Left lung (tissue), 10 donors: Measurements from ENCODE around the gene SLC25A46. TPM values are rescaled to one million over a fixed set of nuclear protein-coding genes. Genes with fewer than 3 reads are reported as not detected.

ENCODE experiments used
- ATAC-seq: fragments of 200-7000 bp; cut with Tn5 transposase; one replicate; pipeline ENCODE4 v1.9.1; 2020; ENCODE audit warnings: moderate library complexity
- DNase-seq, 4 donors: peaks; one replicate each; pipeline ENCODE4 v3.0.0-alpha.2; 2013 to 2020
- H3K27ac ChIP-seq, 2 donors: fragments of 200-600 bp; sonication (generic) in 1 of 2; one replicate each; pipeline versions ENCODE4 v1.5.0 to v1.8.0; 2020 to 2021
- H3K27me3 ChIP-seq, 2 donors: fragments of 200-600 bp; sonication (generic) in 1 of 2; one replicate each; pipeline versions ENCODE4 v1.5.0 to v1.8.0; 2020 to 2021
- H3K36me3 ChIP-seq, 2 donors: fragments of 200-600 bp; sonication (generic) in 1 of 2; one replicate each; pipeline versions ENCODE4 v1.5.0 to v1.8.0; 2020 to 2021
- H3K4me1 ChIP-seq, 2 donors: fragments of 200-600 bp; one replicate each; pipeline ENCODE4 v1.8.0; 2021
- H3K4me3 ChIP-seq, 2 donors: fragments of 200-600 bp; sonication (generic) in 1 of 2; one replicate each; pipeline versions ENCODE4 v1.5.0 to v1.8.0; 2020 to 2021; ENCODE audit warnings: mild to moderate bottlenecking in 1 of 2
- H3K9me3 ChIP-seq, 2 donors: fragments of 200-600 bp; sonication (generic) in 1 of 2; one replicate each; pipeline versions ENCODE4 v1.5.0 to v1.8.0; 2020 to 2021
- intact Hi-C, 2 donors: fragments of 100-400 bp; cut with DNase I; formaldehyde crosslinking; loops; one replicate each; pipeline versions ENCODE4 v1.11.2 to v1.14.2; 2022
- polyA plus RNA-seq, 6 donors: library from polyadenylated mRNA; unstranded; fragments of 120-200 nt; gene quantifications; one replicate each; pipeline ENCODE4 v1.2.1, GENCODE V29; 2013; ENCODE audit not compliant: insufficient read length in 6 of 6
- total RNA-seq, 2 donors: library from RNA; stranded (reverse); fragmentation: NEBNext Ultra II Directional; extraction: Animal tissue kit (Norgen Biotek cat#: 25700); gene quantifications; one replicate each; pipeline ENCODE4 v1.2.1, GENCODE V29; 2021
- TF ChIP-seq, protein P1 (sequence below), 2 donors: fragments of 200-600 bp; sonication (generic) in 1 of 2; IDR thresholded peaks; one replicate each; pipeline versions ENCODE4 v1.5.0 to v1.8.0; 2021; ENCODE audit warnings: antibody characterized with exemption in 2 of 2
- donor health status: DM: no; HTN: yes; CAD: no.
- donor health status: DM: no; HTN: no; CAD: no.

SLC25A46 gene
- total and polyA plus RNA-seq, 8 donors = 39.0 to 51.1 (median 48.0) TPM

DNA sequence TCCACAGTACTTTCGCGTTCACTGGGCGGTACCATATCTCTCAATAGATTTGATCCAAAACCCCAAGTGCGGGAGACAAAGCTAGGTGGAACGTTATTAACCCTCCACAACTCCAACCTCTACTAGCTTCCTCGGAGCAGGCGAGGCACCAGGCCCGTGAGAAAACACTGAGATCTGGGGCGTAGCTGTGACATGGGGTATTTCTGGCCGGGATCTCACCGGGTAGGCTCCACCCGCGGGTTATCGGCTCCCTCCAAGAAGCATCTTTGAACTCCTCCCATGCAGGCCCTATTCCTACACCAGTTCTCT lies 350 bp upstream of the SLC25A46 start:
- peaks cover 6 to 12% of the 10 kb centered on the region in 2 donors for H3K4me1 ChIP-seq
- H3K4me3 ChIP-seq = peak overlapping the region; percentile 86 to 96
- peak; percentile 70 for ATAC-seq
- no peaks in the 10 kb centered on the region for H3K9me3 ChIP-seq
- no peaks in the 10 kb centered on the region for H3K27me3 ChIP-seq
- TF ChIP-seq, protein P1, sequence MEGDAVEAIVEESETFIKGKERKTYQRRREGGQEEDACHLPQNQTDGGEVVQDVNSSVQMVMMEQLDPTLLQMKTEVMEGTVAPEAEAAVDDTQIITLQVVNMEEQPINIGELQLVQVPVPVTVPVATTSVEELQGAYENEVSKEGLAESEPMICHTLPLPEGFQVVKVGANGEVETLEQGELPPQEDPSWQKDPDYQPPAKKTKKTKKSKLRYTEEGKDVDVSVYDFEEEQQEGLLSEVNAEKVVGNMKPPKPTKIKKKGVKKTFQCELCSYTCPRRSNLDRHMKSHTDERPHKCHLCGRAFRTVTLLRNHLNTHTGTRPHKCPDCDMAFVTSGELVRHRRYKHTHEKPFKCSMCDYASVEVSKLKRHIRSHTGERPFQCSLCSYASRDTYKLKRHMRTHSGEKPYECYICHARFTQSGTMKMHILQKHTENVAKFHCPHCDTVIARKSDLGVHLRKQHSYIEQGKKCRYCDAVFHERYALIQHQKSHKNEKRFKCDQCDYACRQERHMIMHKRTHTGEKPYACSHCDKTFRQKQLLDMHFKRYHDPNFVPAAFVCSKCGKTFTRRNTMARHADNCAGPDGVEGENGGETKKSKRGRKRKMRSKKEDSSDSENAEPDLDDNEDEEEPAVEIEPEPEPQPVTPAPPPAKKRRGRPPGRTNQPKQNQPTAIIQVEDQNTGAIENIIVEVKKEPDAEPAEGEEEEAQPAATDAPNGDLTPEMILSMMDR (IDR thresholded peaks at IDR 0.05) = no peak
- intact Hi-C loops = no loop called here
- H3K27ac ChIP-seq = peak overlapping the region; percentile 80 to 94
- H3K36me3 ChIP-seq = no peaks in the 10 kb centered on the region
- DNase-seq = peak in 1 of 4 donors; percentile 61

DNA sequence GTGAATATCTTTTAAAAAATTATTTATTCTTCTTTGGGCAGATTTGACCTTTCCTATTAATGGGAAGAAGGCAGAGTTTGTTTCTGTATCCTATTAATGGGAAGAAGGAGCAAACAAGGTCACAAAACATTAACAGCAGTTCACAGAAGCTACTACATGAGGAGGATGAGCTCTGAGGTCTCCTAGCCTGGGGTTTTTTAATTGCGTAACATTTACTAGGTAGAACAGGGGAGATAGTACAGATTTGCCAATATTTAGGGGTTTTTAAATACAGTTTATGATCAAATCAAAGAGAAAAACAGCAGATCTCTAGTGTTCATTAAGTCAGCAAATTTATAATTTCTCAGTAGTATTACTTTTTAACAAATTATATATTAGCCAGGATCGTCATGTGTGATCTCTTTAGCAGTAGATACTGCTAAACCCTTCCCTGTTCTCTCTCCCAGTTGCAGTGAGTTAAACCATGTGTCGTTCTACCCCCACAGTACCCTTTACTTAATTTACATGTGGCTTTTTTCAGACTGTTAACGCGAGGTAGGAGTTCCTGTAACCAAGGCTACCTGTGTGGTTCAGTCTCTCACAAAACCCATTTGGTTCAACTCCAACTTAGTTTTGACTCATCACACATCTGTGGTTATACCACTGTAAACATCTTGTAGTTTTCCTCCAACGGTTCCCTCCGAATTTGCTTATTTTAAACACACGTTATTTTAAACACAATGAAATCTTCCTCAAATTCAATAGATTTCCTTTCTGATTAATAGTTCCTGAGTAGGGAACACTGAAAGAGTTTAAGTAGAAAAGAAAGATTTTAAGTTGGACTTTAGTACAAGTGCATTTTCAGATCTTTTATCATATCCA lies 13.3 kb downstream of the SLC25A46 start:
- H3K9me3 ChIP-seq = no peaks in the 10 kb centered on the region
- ATAC-seq = no peak
- H3K4me1 ChIP-seq = no peaks in the 10 kb centered on the region
- no peak overlapping the region for H3K4me3 ChIP-seq
- no peak for DNase-seq
- H3K27ac ChIP-seq = no peak overlapping the region
- H3K27me3 ChIP-seq = no peaks in the 10 kb centered on the region
- intact Hi-C loops = no loop called here
- peaks cover 0 to 46% of the 10 kb centered on the region in 2 donors for H3K36me3 ChIP-seq
- TF ChIP-seq, protein P1 (IDR thresholded peaks at IDR 0.05) = no peak

- Histone ChIP-seq H3K4me3 (no peak overlapping the region), H3K27ac (no peak overlapping the region), H3K27me3 (no peaks in the 10 kb centered on the region), H3K4me1 (no peaks in the 10 kb centered on the region), H3K36me3 (peaks cover 0 to 47% of the 10 kb centered on the region in 2 donors), H3K9me3 (no peaks in the 10 kb centered on the region)
- TF ChIP-seq, protein P1 (IDR thresholded peaks at IDR 0.05) = no peak
- ATAC-seq (no peak), DNase-seq (no peak)
- intact Hi-C loops = no loop called here
Measured at GRCh38 chr5:110752953-110753352, 14.1 kb downstream of the SLC25A46 start.

DNA sequence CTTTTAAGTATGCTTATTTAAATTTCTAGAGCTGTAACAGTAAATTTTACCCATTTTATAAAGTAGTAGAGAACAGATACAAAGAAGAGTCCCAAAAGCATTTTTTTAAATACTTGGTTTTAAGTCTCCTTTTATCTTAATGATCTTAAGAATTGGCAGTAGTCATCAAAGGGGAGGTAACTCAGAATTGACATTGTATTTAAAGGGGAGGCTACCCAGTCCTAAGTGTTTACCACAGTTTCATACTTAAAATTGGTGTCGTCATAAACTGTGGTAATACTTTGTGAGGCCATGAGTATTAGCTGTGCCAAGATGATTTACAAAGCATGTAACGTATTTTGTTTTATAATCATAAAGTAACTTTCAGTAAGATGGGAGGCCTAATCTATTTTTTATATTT lies 14.8 kb downstream of the SLC25A46 start:
- intact Hi-C loops = no loop called here
- H3K27ac ChIP-seq = no peak overlapping the region
- TF ChIP-seq, protein P1 (IDR thresholded peaks at IDR 0.05) = no peak
- H3K4me3 ChIP-seq = no peak overlapping the region
- H3K27me3 ChIP-seq = no peaks in the 10 kb centered on the region
- ATAC-seq (no peak), DNase-seq (no peak)
- no peaks in the 10 kb centered on the region for H3K4me1 ChIP-seq
- no peaks in the 10 kb centered on the region for H3K9me3 ChIP-seq
- peaks cover 0 to 47% of the 10 kb centered on the region in 2 donors for H3K36me3 ChIP-seq

- Histone ChIP-seq H3K27ac (no peak overlapping the region), H3K9me3 (no peaks in the 10 kb centered on the region), H3K4me3 (no peak overlapping the region), H3K27me3 (no peaks in the 10 kb centered on the region), H3K4me1 (no peaks in the 10 kb centered on the region), H3K36me3 (peaks cover 0 to 47% of the 10 kb centered on the region in 2 donors)
- intact Hi-C loops = no loop called here
- ATAC-seq (no peak), DNase-seq (no peak)
- TF ChIP-seq, protein P1 (IDR thresholded peaks at IDR 0.05) = no peak
Measured at GRCh38 chr5:110754181-110754580, 15.4 kb downstream of the SLC25A46 start.
